Kidney (tissue), 14 donors: ENCODE measurements around the gene UPB1. TPM values are rescaled to one million over a fixed set of nuclear protein-coding genes. Genes with fewer than 3 reads are reported as not detected.

Source experiments
- DNase-seq, 5 donors: peaks; one replicate each; pipeline ENCODE4 v3.0.0-alpha.2; 2013 to 2020
- FAIRE-seq: peaks from 2 replicates; lab custom pipeline; 2012; peaks lifted over from hg19 to GRCh38; lab: Jason Lieb, UNC
- H3K27ac ChIP-seq, 2 donors: one replicate each; pipeline ENCODE4 v1.7.0; 2013; ENCODE audit warnings: low read depth in 2 of 2, low read length in 2 of 2, inconsistent platforms in 1 of 2
- H3K27me3 ChIP-seq: one replicate; pipeline ENCODE4 v1.7.1; 2013; ENCODE audit warnings: low read length, inconsistent platforms; ENCODE audit not compliant: control insufficient read depth, insufficient read depth
- H3K36me3 ChIP-seq, 3 donors: one replicate each; pipeline versions ENCODE4 v1.7.0 to v1.7.1; 2013; ENCODE audit warnings: low read length in 3 of 3, control low read depth in 1 of 3, inconsistent platforms in 1 of 3; ENCODE audit not compliant: insufficient read depth in 3 of 3, control insufficient read depth in 2 of 3
- H3K4me1 ChIP-seq, 3 donors: one replicate each; pipeline versions ENCODE4 v1.7.0 to v1.7.1; 2013; ENCODE audit warnings: low read length in 3 of 3, inconsistent platforms in 1 of 3, low read depth in 1 of 3; ENCODE audit not compliant: control insufficient read depth in 2 of 3, insufficient read depth in 2 of 3
- H3K4me3 ChIP-seq, 3 donors: one replicate each; pipeline versions ENCODE4 v1.7.0 to v1.8.1; 2013; ENCODE audit warnings: low read length in 3 of 3, control low read depth in 1 of 3, inconsistent platforms in 1 of 3
- H3K9ac ChIP-seq, 3 donors: one replicate each; pipeline versions ENCODE4 v1.7.0 to v1.7.1; 2013; ENCODE audit warnings: low read length in 3 of 3, control low read depth in 1 of 3, inconsistent platforms in 1 of 3
- H3K9me3 ChIP-seq, 3 donors: one replicate each; pipeline versions ENCODE4 v1.7.0 to v1.7.1; 2013; ENCODE audit warnings: low read length in 3 of 3, control low read depth in 1 of 3, inconsistent platforms in 1 of 3; ENCODE audit not compliant: control insufficient read depth in 2 of 3, insufficient read depth in 1 of 3
- intact Hi-C: fragments of 100-400 bp; cut with DNase I; formaldehyde crosslinking; loops from one replicate; pipeline ENCODE4 v1.11.1; 2022
- polyA plus RNA-seq: library from polyadenylated mRNA; stranded (reverse); fragments of 350-450 nt; fragmentation: Illumina TruSeq; extraction: RNeasy Lipid Tissue Mini Kit (QIAGEN cat#74804); gene quantifications from one replicate; pipeline ENCODE4 v1.2.3, GENCODE V29; 2014; ENCODE audit warnings: low read depth, low replicate concordance; ENCODE audit not compliant: insufficient read depth
- total RNA-seq: library from RNA; stranded (reverse); fragmentation: NEBNext Ultra II Directional; extraction: Animal tissue kit (Norgen Biotek cat#: 25700); gene quantifications from one replicate; pipeline ENCODE4 v1.2.1, GENCODE V29; 2021
- TF ChIP-seq, protein P1 (sequence below): IDR thresholded peaks from 3 replicates; pipeline ENCODE4 v1.5.1; 2012; ENCODE audit warnings: mild to moderate bottlenecking, moderate library complexity, borderline replicate concordance; ENCODE audit not compliant: insufficient read depth; ENCODE audit errors: extremely low read depth
- donor health status: control.
- donor health status: control.
- donor health status: control.
- donor health status: control.
- donor health status: control.
- donor health status: DM: yes; HTN: yes; CAD: no.
- donor health status: Normal renal cell carcinoma (clear cell type).

UPB1 gene
- total and polyA plus RNA-seq, 2 donors from 2014 or later = 1.0 to 64.6 TPM

DNA sequence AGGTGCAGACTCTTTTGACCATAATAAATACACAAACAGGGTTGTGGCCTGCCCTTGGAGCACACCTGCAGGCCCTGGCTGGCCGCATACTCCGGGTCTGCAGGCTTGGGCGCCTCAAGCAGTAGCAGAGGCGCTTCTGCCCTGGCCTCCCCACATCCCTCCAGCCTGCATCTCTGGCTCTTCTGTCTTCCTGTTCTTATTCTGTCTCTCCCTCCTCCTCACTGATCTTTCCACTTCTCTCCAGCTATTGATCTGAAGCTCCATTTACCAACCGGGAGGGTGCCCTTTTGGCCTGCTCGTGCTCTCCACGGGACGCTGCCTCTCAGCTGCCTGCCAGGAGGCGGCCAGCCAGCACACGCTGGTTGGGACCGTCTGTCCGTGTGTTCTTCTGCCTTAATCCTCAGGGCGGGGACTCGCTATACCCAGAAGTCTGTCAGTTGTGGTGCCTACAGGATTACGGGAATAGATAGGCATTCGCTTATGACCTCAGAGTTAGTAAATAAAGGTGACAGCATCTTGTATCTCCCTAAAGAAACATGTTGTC, 5.2 kb downstream of the UPB1 start:
- peaks cover 0 to 28% (median 15%) of the 10 kb centered on the region in 3 donors for H3K4me1 ChIP-seq
- H3K27me3 ChIP-seq = no peaks in the 10 kb centered on the region
- no peaks in the 10 kb centered on the region for H3K9me3 ChIP-seq
- H3K27ac ChIP-seq = peak overlapping the region in 1 of 2 donors; percentile 16
- H3K36me3 ChIP-seq = peaks cover 0 to 12% (median 2%) of the 10 kb centered on the region in 3 donors
- H3K4me3 ChIP-seq = no peak overlapping the region
- FAIRE-seq (no peak), DNase-seq (peak in 2 of 5 donors; percentile 21 to 45)
- intact Hi-C loops = loop anchor here (10.0 kb wide), 1 partner anchor 76 kb away; the partner anchor contains the start of gene ADORA2A
- TF ChIP-seq, protein P1, sequence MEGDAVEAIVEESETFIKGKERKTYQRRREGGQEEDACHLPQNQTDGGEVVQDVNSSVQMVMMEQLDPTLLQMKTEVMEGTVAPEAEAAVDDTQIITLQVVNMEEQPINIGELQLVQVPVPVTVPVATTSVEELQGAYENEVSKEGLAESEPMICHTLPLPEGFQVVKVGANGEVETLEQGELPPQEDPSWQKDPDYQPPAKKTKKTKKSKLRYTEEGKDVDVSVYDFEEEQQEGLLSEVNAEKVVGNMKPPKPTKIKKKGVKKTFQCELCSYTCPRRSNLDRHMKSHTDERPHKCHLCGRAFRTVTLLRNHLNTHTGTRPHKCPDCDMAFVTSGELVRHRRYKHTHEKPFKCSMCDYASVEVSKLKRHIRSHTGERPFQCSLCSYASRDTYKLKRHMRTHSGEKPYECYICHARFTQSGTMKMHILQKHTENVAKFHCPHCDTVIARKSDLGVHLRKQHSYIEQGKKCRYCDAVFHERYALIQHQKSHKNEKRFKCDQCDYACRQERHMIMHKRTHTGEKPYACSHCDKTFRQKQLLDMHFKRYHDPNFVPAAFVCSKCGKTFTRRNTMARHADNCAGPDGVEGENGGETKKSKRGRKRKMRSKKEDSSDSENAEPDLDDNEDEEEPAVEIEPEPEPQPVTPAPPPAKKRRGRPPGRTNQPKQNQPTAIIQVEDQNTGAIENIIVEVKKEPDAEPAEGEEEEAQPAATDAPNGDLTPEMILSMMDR = no peak
- no peak overlapping the region for H3K9ac ChIP-seq

DNA sequence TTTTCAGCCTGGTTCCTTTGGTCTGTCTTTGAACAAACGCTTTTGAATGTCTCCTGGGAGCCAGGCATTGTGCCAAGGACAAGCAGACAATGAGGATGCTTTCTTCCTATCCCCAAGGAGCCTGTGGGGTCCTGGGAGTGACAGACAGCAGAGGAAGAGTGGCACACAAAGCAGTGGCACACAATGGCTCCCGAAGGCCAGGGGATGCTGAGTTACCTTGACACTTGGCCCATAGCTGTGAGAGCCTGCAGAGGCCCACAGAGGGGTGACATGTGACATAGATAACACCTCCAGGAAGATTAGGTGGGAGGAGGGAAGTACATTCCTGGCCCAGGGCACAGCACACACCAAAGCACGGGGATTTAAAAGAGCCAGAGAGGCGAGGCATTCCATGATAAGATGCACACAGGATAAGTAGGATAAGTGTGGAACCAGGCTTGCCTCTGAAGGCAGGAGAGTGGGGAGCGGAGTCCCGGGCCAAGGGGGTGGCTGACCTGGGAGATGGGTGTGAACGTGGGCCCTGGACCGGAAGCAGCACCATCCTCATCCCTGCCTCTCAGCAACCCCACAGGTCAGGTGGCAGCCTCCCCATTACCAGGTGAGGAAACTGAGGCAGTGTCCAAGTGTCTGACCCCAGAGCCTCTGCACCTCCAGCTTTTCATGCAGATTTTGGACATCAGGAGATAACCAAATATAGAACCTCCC, 6.3 kb downstream of the UPB1 start:
- FAIRE-seq = no peak
- Histone ChIP-seq H3K4me3 (no peak overlapping the region), H3K9ac (no peak overlapping the region), H3K9me3 (no peaks in the 10 kb centered on the region), H3K27ac (no peak overlapping the region), H3K4me1 (peaks cover 0 to 30% (median 15%) of the 10 kb centered on the region in 3 donors), H3K27me3 (no peaks in the 10 kb centered on the region), H3K36me3 (peaks cover 0 to 12% (median 2%) of the 10 kb centered on the region in 3 donors)
- DNase-seq = peak in 1 of 5 donors; percentile 41
- intact Hi-C loops = loop anchor here (10.0 kb wide), 1 partner anchor 77 kb away; the partner anchor contains the start of gene ADORA2A
- TF ChIP-seq, protein P1 = no peak

DNA sequence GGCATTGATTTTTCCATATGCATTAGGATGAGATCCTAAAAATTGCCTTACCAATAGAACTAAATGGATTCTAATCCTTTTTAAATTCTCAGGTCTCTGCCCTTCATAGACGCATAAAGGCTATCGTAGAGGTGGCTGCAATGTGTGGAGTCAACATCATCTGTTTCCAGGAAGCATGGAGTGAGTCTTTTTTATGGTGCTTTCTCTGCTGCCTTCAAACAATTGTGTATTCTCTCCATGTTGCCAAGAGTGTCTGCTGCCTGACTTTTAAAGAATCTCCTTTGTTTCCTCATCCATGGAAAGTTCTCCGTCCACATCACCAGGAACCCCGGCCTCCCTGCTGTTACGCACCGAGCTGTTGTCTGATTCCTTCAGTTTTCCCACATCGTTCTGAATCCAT, 6.9 kb downstream of the UPB1 start:
- Histone ChIP-seq H3K4me1 (peaks cover 0 to 36% (median 15%) of the 10 kb centered on the region in 3 donors), H3K9ac (no peak overlapping the region), H3K4me3 (no peak overlapping the region), H3K36me3 (peaks cover 0 to 12% (median 2%) of the 10 kb centered on the region in 3 donors), H3K27ac (no peak overlapping the region), H3K27me3 (no peaks in the 10 kb centered on the region), H3K9me3 (no peaks in the 10 kb centered on the region)
- TF ChIP-seq, protein P1 = no peak
- FAIRE-seq (no peak), DNase-seq (no peak)
- intact Hi-C loops = loop anchor here (10.0 kb wide), 1 partner anchor 77 kb away; the partner anchor contains the start of gene ADORA2A
